Trophoblast cell (in vitro differentiated cells and primary cell): Measurements from ENCODE around the gene PLEKHM2.

ENCODE experiments used
- DNase-seq, 2 donors: peaks; one replicate each; pipeline ENCODE4 v3.0.0-alpha.2; 2016
- H2AFZ ChIP-seq: 2 replicates; pipeline ENCODE4 v1.6.1; 2013; ENCODE audit warnings: low read length, moderate library complexity, mild to moderate bottlenecking; ENCODE audit not compliant: insufficient read depth, poor library complexity
- H2AK5ac ChIP-seq: 2 replicates; pipeline ENCODE4 v1.6.1; 2013; ENCODE audit warnings: mild to moderate bottlenecking, low read length
- H2BK120ac ChIP-seq: 2 replicates; pipeline ENCODE4 v1.6.1; 2013; ENCODE audit warnings: low read length, mild to moderate bottlenecking, moderate library complexity; ENCODE audit not compliant: insufficient read depth, poor library complexity
- H2BK12ac ChIP-seq: 2 replicates; pipeline ENCODE4 v1.6.1; 2013; ENCODE audit warnings: mild to moderate bottlenecking, low read length, moderate library complexity
- H2BK5ac ChIP-seq: 2 replicates; pipeline ENCODE4 v1.6.1; 2013; ENCODE audit warnings: low read length, low read depth, moderate library complexity, mild to moderate bottlenecking; ENCODE audit not compliant: poor library complexity
- H3K14ac ChIP-seq: 2 replicates; pipeline ENCODE4 v1.6.1; 2013; ENCODE audit warnings: mild to moderate bottlenecking, low read length
- H3K18ac ChIP-seq: 2 replicates; pipeline ENCODE4 v1.6.1; 2013; ENCODE audit warnings: mild to moderate bottlenecking, low read length
- H3K23ac ChIP-seq: 2 replicates; pipeline ENCODE4 v1.6.1; 2013; ENCODE audit warnings: low read length
- H3K27ac ChIP-seq: 2 replicates; pipeline ENCODE4 v1.5.1; 2013; ENCODE audit warnings: low read depth, mild to moderate bottlenecking, inconsistent platforms, low read length, moderate library complexity
- H3K27me3 ChIP-seq: 2 replicates; pipeline ENCODE4 v1.6.1; 2013; ENCODE audit warnings: inconsistent platforms, mild to moderate bottlenecking, low read length, moderate library complexity; ENCODE audit not compliant: insufficient read depth
- H3K36me3 ChIP-seq, 2 experiments: 1 replicate in 1 of 2; 2 replicates in 1 of 2; pipeline ENCODE4 v1.6.1; 2013; ENCODE audit warnings: low read length in 2 of 2, mild to moderate bottlenecking in 2 of 2, moderate library complexity in 1 of 2; ENCODE audit not compliant: insufficient read depth in 2 of 2, control insufficient read depth in 1 of 2
- H3K4ac ChIP-seq: 2 replicates; pipeline ENCODE4 v1.6.1; 2013; ENCODE audit warnings: low read depth, mild to moderate bottlenecking, low read length, moderate library complexity
- H3K4me1 ChIP-seq, 2 experiments: 1 replicate in 1 of 2; 2 replicates in 1 of 2; pipeline ENCODE4 v1.6.1; 2013; ENCODE audit warnings: low read length in 2 of 2, mild to moderate bottlenecking in 2 of 2, moderate library complexity in 1 of 2; ENCODE audit not compliant: insufficient read depth in 2 of 2, control insufficient read depth in 1 of 2
- H3K4me2 ChIP-seq: 2 replicates; pipeline ENCODE4 v1.6.1; 2013; ENCODE audit warnings: inconsistent platforms, mild to moderate bottlenecking, low read length, moderate library complexity
- H3K4me3 ChIP-seq: 2 replicates; pipeline ENCODE4 v1.5.1; 2013; ENCODE audit warnings: mild to moderate bottlenecking, low read depth, low read length, inconsistent platforms
- H3K79me1 ChIP-seq: one replicate; pipeline ENCODE4 v1.6.1; 2013; ENCODE audit warnings: low read length
- H3K79me2 ChIP-seq: 2 replicates; pipeline ENCODE4 v1.6.1; 2013; ENCODE audit warnings: low read length, mild to moderate bottlenecking; ENCODE audit not compliant: control insufficient read depth, insufficient read depth, poor library complexity
- H3K9ac ChIP-seq: 2 replicates; pipeline ENCODE4 v1.6.1; 2013; ENCODE audit warnings: mild to moderate bottlenecking, low read length
- H3K9me3 ChIP-seq: 2 replicates; pipeline ENCODE4 v1.6.1; 2013; ENCODE audit warnings: low read depth, mild to moderate bottlenecking, control low read depth, inconsistent platforms, low read length; ENCODE audit not compliant: insufficient read depth
- H4K12ac ChIP-seq: 2 replicates; pipeline ENCODE4 v1.6.1; 2013; ENCODE audit warnings: low read depth, mild to moderate bottlenecking, low read length, moderate library complexity
- H4K8ac ChIP-seq: 2 replicates; pipeline ENCODE4 v1.6.1; 2013; ENCODE audit warnings: low read depth, mild to moderate bottlenecking, low read length, moderate library complexity
- H4K91ac ChIP-seq: one replicate; pipeline ENCODE4 v1.6.1; 2013; ENCODE audit warnings: low read depth, mild to moderate bottlenecking, low read length, moderate library complexity
- WGBS: extraction: QIAGEN DNeasy Blood & Tissue Kit; methylation state at CpG from one replicate; pipeline ENCODE4 v1.1.7; 2013; ENCODE audit warnings: missing lambda C conversion rate; ENCODE audit not compliant: insufficient read length, insufficient coverage; ENCODE audit errors: extremely low coverage; 5-methylcytosine and 5-hydroxymethylcytosine counted together

Gene PLEKHM2

DNA sequence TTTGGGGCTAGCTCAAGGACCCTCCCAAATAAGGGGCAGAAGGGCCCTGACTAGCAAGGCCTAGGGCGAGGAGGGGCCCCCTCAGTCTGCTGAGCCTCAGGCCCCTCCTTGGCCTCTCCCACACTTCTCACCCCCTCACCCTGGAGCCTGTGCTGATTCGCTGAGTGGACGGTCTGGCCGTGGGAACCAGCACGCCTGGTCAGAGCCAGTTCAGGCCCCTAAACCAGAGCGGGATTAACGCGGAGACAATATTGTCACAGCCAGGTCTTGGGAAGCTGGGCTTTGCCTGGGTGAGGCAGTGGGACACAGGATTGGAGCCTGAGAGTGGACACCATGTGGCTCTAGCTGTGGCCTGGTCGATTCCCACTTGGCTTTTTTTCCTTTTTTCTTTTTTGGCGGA, 69.7 kb downstream of the PLEKHM2 start:
- H3K36me3 ChIP-seq = no peaks in the 10 kb centered on the region
- peaks cover 5% of the 10 kb centered on the region for H3K79me2 ChIP-seq
- H3K4me2 ChIP-seq = no peak overlapping the region
- H4K91ac ChIP-seq = no peak overlapping the region
- no peak overlapping the region for H3K9ac ChIP-seq
- no peak overlapping the region for H4K12ac ChIP-seq
- no peaks in the 10 kb centered on the region for H3K27me3 ChIP-seq
- no peak for DNase-seq
- no peak overlapping the region for H3K23ac ChIP-seq
- no peak overlapping the region for H2BK120ac ChIP-seq
- H2AFZ ChIP-seq = no peak overlapping the region
- H3K9me3 ChIP-seq = peaks cover 2% of the 10 kb centered on the region
- no peak overlapping the region for H2BK5ac ChIP-seq
- no peak overlapping the region for H3K4me3 ChIP-seq
- H3K79me1 ChIP-seq = peaks cover 17% of the 10 kb centered on the region
- H3K4me1 ChIP-seq = peaks cover 14 to 25% of the 10 kb centered on the region in 2 experiments
- H4K8ac ChIP-seq = no peak overlapping the region
- no peak overlapping the region for H3K4ac ChIP-seq
- no peak overlapping the region for H2BK12ac ChIP-seq
- WGBS = no CpG with 5 or more reads among the region's 10 CpGs
- no peak overlapping the region for H2AK5ac ChIP-seq
- no peak overlapping the region for H3K27ac ChIP-seq
- no peak overlapping the region for H3K18ac ChIP-seq
- H3K14ac ChIP-seq = no peak overlapping the region

DNA sequence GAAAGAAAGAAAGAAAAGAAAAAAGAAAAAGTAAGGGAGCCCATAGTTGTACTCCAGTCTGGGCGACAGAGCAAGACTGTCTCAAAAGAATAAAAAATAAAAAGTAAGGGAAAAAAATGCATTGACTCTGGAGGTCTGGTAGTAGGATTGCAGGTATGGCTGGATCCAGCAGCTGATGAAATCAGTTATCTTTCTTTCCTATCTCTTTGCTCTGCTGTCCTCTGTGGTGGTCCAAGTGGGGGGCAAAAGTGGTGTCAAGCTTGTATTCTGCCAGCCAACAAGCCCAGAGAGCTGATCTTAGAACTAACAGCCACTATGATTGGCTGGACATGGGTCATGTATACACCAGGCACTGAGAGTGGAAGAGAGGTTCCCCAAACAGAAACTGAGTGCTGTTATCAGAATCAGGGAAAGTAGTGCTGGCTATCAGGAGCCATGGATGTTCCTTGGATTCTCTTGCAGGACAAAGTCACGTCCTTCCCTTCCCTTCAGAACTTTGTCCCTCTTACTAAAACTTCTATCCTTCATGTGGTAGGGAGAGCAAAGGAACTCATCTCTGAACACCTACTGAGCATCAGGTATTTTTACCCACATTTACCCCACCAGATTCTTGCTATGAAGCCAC, 71.0 kb downstream of the PLEKHM2 start:
- Histone ChIP-seq H3K4ac (no peak overlapping the region), H2AFZ (no peak overlapping the region), H3K4me1 (peaks cover 4 to 16% of the 10 kb centered on the region in 2 experiments), H3K27me3 (no peaks in the 10 kb centered on the region), H3K9me3 (peaks cover 2% of the 10 kb centered on the region), H2BK120ac (no peak overlapping the region), H2BK5ac (no peak overlapping the region), H3K79me1 (peaks cover 21% of the 10 kb centered on the region), H4K91ac (no peak overlapping the region), H3K79me2 (peaks cover 14% of the 10 kb centered on the region), H2BK12ac (no peak overlapping the region), H4K8ac (no peak overlapping the region), H3K9ac (no peak overlapping the region), H3K36me3 (no peaks in the 10 kb centered on the region), H2AK5ac (no peak overlapping the region), H3K4me3 (no peak overlapping the region), H4K12ac (no peak overlapping the region), H3K23ac (no peak overlapping the region), H3K18ac (no peak overlapping the region), H3K27ac (no peak overlapping the region), H3K4me2 (no peak overlapping the region), H3K14ac (no peak overlapping the region)
- DNase-seq = no peak
- WGBS = no CpG with 5 or more reads among the region's 2 CpGs

DNA sequence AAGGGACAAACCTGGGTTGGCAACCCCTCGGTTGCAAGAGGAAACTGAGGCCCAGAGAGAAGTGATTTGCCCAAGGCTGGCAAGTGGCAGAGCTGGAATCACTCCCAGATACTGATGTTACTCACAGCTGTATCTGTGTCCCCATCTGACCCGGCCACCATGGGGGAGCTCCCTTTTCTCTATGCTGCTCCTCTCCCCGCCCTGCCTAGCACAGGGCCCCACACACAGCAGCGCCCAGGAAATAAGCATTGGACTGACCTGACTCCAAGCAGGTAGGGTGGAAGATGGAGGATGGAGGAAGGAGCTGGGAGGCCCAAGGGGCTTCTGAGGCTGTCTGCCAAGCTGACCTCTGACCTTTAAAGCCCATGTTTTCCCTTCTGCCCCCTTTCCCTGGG, 71.5 kb downstream of the PLEKHM2 start:
- peaks cover 2% of the 10 kb centered on the region for H3K9me3 ChIP-seq

DNA sequence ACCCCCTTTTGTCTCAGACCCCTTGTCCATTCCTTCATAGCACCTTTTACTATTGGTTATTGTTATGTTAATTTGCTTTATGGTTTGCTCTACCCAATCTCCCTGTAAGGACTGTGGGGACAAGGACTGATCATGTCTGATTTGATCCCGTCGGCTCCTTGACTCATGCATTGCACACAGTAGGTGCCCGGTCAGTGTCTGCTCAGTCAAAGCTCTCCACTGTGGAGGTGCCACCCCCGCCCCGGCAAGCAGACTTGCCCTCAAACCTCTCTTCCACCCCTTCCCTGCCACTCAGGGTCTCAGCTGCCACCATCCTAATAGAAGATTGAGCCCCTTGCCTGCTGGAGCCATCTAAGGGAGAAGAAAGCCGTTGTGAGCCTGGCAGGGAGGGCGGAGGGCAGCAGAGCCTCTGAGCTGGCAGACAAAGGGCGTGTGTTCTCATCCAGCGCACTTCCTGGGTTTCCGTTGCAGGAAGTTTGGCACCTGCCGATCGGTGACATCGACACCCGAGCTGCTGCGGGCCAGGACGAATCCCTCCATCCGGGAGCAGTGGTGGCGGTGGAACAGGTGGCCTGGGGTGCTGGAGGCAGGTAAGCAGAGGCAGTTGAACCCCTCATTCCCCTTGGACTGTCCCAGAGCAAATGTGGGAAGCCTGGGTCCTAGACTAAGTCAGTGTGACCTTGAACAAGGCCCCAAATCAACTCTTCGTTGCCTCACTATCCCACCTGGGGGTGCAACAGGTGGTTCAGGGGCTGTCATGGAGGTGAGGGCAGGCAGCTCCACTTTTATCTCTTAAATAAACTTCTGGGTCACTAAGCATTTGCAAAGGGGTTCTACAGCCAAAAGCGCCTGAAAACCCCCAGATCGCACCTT, 72.3 kb downstream of the PLEKHM2 start:
- H3K23ac ChIP-seq = no peak overlapping the region
- no peak overlapping the region for H4K91ac ChIP-seq
- H3K4me3 ChIP-seq = no peak overlapping the region
- peak overlapping the region; percentile 24 for H2AK5ac ChIP-seq
- H4K12ac ChIP-seq = no peak overlapping the region
- no peak overlapping the region for H3K14ac ChIP-seq
- no peak overlapping the region for H4K8ac ChIP-seq
- no peak overlapping the region for H2BK120ac ChIP-seq
- no peak overlapping the region for H3K18ac ChIP-seq
- no peak overlapping the region for H3K4ac ChIP-seq
- no CpG with 5 or more reads among the region's 21 CpGs for WGBS
- H2AFZ ChIP-seq = no peak overlapping the region
- peaks cover 21% of the 10 kb centered on the region for H3K79me2 ChIP-seq
- H3K9ac ChIP-seq = no peak overlapping the region
- H3K27ac ChIP-seq = no peak overlapping the region
- H3K79me1 ChIP-seq = peaks cover 28% of the 10 kb centered on the region
- no peak for DNase-seq
- peak overlapping the region; percentile 19 for H2BK12ac ChIP-seq
- H2BK5ac ChIP-seq = no peak overlapping the region
- H3K36me3 ChIP-seq = no peaks in the 10 kb centered on the region
- H3K27me3 ChIP-seq = no peaks in the 10 kb centered on the region
- H3K9me3 ChIP-seq = peaks cover 2% of the 10 kb centered on the region
- H3K4me1 ChIP-seq = peaks cover 9 to 25% of the 10 kb centered on the region in 2 experiments
- no peak overlapping the region for H3K4me2 ChIP-seq

More for the DNA sequence above, 71.5 kb downstream of the PLEKHM2 start:
- Histone ChIP-seq H4K8ac (no peak overlapping the region), H3K36me3 (no peaks in the 10 kb centered on the region), H4K12ac (no peak overlapping the region), H3K4me2 (no peak overlapping the region), H2BK12ac (no peak overlapping the region), H2AFZ (no peak overlapping the region), H3K18ac (no peak overlapping the region), H2AK5ac (peak overlapping the region; percentile 19), H3K14ac (no peak overlapping the region), H3K23ac (no peak overlapping the region), H2BK120ac (no peak overlapping the region), H3K4me3 (no peak overlapping the region), H4K91ac (no peak overlapping the region), H3K9ac (no peak overlapping the region), H3K27me3 (no peaks in the 10 kb centered on the region), H3K79me1 (peaks cover 23% of the 10 kb centered on the region), H2BK5ac (no peak overlapping the region), H3K4me1 (peaks cover 4 to 18% of the 10 kb centered on the region in 2 experiments), H3K27ac (no peak overlapping the region), H3K4ac (no peak overlapping the region), H3K79me2 (peaks cover 15% of the 10 kb centered on the region)
- no CpG with 5 or more reads among the region's 4 CpGs for WGBS
- no peak for DNase-seq
